ENCODE measurements around the gene LY6G6F. TPM values are rescaled to one million over a fixed set of nuclear protein-coding genes. Genes with fewer than 3 reads are reported as not detected.
A peak's percentile ranks its signal among the peaks of the same experiment; 100 is the strongest.

The LY6G6F gene
- total and polyA plus RNA-seq, 2 donors (not counting 3 experiments of a cell fraction or from before 2014, with no cell fraction given) = not detected

DNA sequence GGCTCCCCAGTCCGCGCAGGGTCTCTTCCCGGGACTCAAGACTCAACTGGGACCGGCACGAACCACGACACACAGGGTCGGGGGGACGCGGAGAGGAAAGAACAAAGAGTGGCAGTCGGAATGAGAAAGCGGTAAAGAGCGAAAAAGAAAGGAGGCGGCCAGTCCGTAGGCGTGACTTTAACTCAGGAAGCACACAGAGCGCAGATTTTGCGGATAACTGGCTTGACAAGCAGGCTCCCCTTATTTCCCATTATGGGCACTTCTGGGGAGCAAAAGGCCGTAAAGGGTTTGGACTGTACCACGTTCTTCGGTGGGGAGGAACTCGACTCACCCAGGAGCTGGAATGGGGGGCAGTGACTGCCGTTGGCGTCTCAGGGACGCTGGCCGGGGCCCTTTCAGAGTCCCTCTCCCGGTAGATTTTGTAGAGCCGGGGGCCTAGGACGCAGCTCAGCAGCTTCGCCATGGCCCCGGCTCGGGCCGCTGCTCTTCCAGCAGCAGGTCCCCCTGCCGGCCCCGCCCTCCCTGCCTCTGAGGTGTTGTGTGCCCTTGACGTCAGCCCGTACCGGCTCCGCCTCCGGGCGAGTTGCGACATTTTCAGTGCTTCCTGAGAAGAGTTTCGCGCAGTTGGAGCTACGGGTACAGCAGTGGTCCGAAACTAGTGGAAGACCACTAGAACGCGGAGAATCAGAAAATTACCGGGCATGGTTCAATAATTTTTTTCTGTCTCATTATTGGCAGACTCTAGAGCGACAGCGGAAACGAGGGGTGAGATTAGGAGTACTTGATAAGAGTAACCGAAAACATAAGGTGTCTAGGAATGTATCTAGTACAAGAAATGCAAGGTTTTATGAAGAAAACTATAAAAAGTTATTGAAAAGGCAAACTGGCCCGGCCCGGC, 3.6 kb upstream of the LY6G6F start, which contains the start of gene ABHD16A:
Gene ABHD16A (minus strand): TSS at position 506 of the 898 bp plus-strand sequence. CDS start 43 bp downstream, at position 463.
- DNase-seq (ENCODE audit: low read depth, low spot score) = peak; percentile 99
- TF ChIP-seq POLR2A (IDR thresholded peaks at IDR 0.05; ENCODE audit: low read depth, low read length) = peak; percentile 97
- TF ChIP-seq POLR2AphosphoS5 (IDR thresholded peaks at IDR 0.05; ENCODE audit: insufficient read depth, low read depth, low read length) = peak; percentile 90
- no peak for TF ChIP-seq FOS (IDR thresholded peaks at IDR 0.05; ENCODE audit: borderline replicate concordance, insufficient read depth, low read length)
- no peak for TF ChIP-seq EZH2 (IDR thresholded peaks at IDR 0.05; ENCODE audit: borderline replicate concordance, low read depth, low read length, severe bottlenecking)
- no peak for TF ChIP-seq JUN (IDR thresholded peaks at IDR 0.05; ENCODE audit: borderline replicate concordance, insufficient read depth, insufficient read length, low read depth)
- no peak for TF ChIP-seq MYC (IDR thresholded peaks at IDR 0.05; ENCODE audit: low read depth, low read length)
- no peak for TF ChIP-seq GATA2 (IDR thresholded peaks at IDR 0.05; ENCODE audit: insufficient read depth, insufficient read length, low read depth, low read length)
- TF ChIP-seq, protein P1, sequence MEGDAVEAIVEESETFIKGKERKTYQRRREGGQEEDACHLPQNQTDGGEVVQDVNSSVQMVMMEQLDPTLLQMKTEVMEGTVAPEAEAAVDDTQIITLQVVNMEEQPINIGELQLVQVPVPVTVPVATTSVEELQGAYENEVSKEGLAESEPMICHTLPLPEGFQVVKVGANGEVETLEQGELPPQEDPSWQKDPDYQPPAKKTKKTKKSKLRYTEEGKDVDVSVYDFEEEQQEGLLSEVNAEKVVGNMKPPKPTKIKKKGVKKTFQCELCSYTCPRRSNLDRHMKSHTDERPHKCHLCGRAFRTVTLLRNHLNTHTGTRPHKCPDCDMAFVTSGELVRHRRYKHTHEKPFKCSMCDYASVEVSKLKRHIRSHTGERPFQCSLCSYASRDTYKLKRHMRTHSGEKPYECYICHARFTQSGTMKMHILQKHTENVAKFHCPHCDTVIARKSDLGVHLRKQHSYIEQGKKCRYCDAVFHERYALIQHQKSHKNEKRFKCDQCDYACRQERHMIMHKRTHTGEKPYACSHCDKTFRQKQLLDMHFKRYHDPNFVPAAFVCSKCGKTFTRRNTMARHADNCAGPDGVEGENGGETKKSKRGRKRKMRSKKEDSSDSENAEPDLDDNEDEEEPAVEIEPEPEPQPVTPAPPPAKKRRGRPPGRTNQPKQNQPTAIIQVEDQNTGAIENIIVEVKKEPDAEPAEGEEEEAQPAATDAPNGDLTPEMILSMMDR (IDR thresholded peaks at IDR 0.05; ENCODE audit: extremely low read depth in 1 of 2, insufficient read depth in 1 of 2, low read depth in 1 of 2, low read length in 2 of 2) = peak in 1 of 2 donors; percentile 3
- TF ChIP-seq, protein P2, sequence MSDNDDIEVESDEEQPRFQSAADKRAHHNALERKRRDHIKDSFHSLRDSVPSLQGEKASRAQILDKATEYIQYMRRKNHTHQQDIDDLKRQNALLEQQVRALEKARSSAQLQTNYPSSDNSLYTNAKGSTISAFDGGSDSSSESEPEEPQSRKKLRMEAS (IDR thresholded peaks at IDR 0.05; ENCODE audit: insufficient read depth, insufficient read length) = peak; percentile 7
- BruUV-seq (replicated peaks) = TSS peak; percentile 80
- peak within 1 kb of the TSS; percentile 81 for H3K4me2 ChIP-seq (ENCODE audit: insufficient read depth, low read length)
- POLR2A ChIA-PET = interaction anchor here (0.7 to 1.2 kb wide), 6 partner anchors 8 to 124 kb away, joined by 3 to 6 read pairs (median 4); partner anchors contain the start of genes DDAH2, GPANK1, HSPA1B and MSH5
- CTCF ChIA-PET = interaction anchor here (1.0 to 1.9 kb wide), 12 partner anchors 8 to 128 kb away, joined by 3 to 9 read pairs (median 6); partner anchors contain the start of genes DDAH2, LSM2, LY6G5C and LY6G6D
- H3K4me3 ChIP-seq (replicated peaks in 1 of 3; ENCODE audit: insufficient read depth in 1 of 3, low read depth in 1 of 3, low read length in 3 of 3) = peak within 1 kb of the TSS; percentile 59 to 80 (median 74)
- H3K36me3 ChIP-seq (ENCODE audit: control insufficient read depth in 2 of 2, extremely low read depth in 1 of 2, insufficient read depth in 2 of 2, low read length in 2 of 2) = no peaks in the 10 kb centered on the region
- H3K27ac ChIP-seq (ENCODE audit: insufficient read depth, low read depth, low read length) = peak within 1 kb of the TSS; percentile 77
- peak; percentile 100 for FAIRE-seq
- no peaks in the 10 kb centered on the region for H3K9me1 ChIP-seq (replicated peaks; ENCODE audit: control insufficient read depth, extremely low read depth, insufficient read depth, low read length)
- H3K4me1 ChIP-seq (ENCODE audit: control insufficient read depth, extremely low read depth, insufficient read depth, low read length) = peaks cover 11% of the 10 kb centered on the region
- H3K27me3 ChIP-seq (ENCODE audit: control insufficient read depth in 2 of 2, insufficient read depth in 2 of 2, low read length in 2 of 2) = no peaks in the 10 kb centered on the region
- dilution Hi-C loops (cut with MboI; ENCODE audit: extremely low pct_ligation_motif_present, low sequenced_read_pairs) = no loop called here
- H4K20me1 ChIP-seq (replicated peaks; ENCODE audit: control insufficient read depth, extremely low read depth, insufficient read depth, low read length) = no peaks in the 10 kb centered on the region
- H3K79me2 ChIP-seq (ENCODE audit: control insufficient read depth, insufficient read depth, low read length) = peaks cover 21% of the 10 kb centered on the region
- H2AFZ ChIP-seq (ENCODE audit: low read depth, low read length) = peak within 1 kb of the TSS; percentile 76
- peak within 1 kb of the TSS; percentile 90 for H3K9ac ChIP-seq (replicated peaks; ENCODE audit: extremely low read depth, insufficient read depth, low read length)
- intact Hi-C loops (cut with micrococcal nuclease) = loop anchor here (1.0 to 2.0 kb wide), 7 partner anchors 22 to 124 kb away; partner anchors contain the start of genes BAG6, HSPA1B, LY6G5C and PRRC2A
- H3K9me3 ChIP-seq (replicated peaks; ENCODE audit: control insufficient read depth, insufficient read depth, low read length) = no peaks in the 10 kb centered on the region

All from endothelial cell of umbilical vein (primary cell).